ENCODE results near the gene GALNT2. TPM values are rescaled to one million over a fixed set of nuclear protein-coding genes. Genes with fewer than 3 reads are reported as not detected.

The GALNT2 gene
- total and polyA plus RNA-seq, 2 experiments from 2014 or later: 17.8 to 48.3 TPM

DNA sequence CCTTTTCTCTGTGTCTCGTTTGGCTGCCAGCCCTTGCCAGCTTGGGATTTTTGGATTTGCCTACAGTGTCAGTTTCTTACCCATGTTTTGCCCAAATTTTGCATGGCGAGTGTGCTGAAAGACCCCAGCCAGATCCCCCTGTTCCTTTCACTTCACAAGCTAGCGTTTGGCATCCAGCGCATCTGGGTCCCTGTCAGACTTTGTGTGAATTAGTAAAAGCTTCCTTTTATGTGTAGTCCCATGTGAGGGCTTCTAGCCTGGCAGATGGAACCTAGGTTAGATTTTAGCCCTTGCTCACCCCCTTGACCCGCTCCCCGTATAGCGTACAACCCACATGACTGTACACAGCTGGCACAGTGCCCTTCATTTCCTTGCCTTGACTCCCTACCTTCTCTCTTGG is 22.3 kb upstream of the GALNT2 start (continued):
- TF ChIP-seq, protein P1, sequence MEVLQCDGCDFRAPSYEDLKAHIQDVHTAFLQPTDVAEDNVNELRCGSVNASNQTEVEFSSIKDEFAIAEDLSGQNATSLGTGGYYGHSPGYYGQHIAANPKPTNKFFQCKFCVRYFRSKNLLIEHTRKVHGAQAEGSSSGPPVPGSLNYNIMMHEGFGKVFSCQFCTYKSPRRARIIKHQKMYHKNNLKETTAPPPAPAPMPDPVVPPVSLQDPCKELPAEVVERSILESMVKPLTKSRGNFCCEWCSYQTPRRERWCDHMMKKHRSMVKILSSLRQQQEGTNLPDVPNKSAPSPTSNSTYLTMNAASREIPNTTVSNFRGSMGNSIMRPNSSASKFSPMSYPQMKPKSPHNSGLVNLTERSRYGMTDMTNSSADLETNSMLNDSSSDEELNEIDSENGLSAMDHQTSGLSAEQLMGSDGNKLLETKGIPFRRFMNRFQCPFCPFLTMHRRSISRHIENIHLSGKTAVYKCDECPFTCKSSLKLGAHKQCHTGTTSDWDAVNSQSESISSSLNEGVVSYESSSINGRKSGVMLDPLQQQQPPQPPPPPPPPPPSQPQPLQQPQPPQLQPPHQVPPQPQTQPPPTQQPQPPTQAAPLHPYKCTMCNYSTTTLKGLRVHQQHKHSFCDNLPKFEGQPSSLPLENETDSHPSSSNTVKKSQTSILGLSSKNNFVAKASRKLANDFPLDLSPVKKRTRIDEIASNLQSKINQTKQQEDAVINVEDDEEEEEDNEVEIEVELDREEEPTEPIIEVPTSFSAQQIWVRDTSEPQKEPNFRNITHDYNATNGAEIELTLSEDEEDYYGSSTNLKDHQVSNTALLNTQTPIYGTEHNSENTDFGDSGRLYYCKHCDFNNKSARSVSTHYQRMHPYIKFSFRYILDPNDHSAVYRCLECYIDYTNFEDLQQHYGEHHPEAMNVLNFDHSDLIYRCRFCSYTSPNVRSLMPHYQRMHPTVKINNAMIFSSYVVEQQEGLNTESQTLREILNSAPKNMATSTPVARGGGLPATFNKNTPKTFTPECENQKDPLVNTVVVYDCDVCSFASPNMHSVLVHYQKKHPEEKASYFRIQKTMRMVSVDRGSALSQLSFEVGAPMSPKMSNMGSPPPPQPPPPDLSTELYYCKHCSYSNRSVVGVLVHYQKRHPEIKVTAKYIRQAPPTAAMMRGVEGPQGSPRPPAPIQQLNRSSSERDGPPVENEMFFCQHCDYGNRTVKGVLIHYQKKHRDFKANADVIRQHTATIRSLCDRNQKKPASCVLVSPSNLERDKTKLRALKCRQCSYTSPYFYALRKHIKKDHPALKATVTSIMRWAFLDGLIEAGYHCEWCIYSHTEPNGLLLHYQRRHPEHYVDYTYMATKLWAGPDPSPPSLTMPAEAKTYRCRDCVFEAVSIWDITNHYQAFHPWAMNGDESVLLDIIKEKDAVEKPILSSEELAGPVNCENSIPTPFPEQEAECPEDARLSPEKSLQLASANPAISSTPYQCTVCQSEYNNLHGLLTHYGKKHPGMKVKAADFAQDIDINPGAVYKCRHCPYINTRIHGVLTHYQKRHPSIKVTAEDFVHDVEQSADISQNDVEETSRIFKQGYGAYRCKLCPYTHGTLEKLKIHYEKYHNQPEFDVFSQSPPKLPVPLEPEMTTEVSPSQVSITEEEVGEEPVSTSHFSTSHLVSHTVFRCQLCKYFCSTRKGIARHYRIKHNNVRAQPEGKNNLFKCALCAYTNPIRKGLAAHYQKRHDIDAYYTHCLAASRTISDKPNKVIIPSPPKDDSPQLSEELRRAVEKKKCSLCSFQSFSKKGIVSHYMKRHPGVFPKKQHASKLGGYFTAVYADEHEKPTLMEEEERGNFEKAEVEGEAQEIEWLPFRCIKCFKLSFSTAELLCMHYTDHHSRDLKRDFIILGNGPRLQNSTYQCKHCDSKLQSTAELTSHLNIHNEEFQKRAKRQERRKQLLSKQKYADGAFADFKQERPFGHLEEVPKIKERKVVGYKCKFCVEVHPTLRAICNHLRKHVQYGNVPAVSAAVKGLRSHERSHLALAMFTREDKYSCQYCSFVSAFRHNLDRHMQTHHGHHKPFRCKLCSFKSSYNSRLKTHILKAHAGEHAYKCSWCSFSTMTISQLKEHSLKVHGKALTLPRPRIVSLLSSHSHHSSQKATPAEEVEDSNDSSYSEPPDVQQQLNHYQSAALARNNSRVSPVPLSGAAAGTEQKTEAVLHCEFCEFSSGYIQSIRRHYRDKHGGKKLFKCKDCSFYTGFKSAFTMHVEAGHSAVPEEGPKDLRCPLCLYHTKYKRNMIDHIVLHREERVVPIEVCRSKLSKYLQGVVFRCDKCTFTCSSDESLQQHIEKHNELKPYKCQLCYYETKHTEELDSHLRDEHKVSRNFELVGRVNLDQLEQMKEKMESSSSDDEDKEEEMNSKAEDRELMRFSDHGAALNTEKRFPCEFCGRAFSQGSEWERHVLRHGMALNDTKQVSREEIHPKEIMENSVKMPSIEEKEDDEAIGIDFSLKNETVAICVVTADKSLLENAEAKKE (CRISPR knock-in tag; IDR thresholded peaks at IDR 0.05): no peak
- TF ChIP-seq POLR2AphosphoS5 (IDR thresholded peaks at IDR 0.05; ENCODE audit: low read depth): no peak

DNA sequence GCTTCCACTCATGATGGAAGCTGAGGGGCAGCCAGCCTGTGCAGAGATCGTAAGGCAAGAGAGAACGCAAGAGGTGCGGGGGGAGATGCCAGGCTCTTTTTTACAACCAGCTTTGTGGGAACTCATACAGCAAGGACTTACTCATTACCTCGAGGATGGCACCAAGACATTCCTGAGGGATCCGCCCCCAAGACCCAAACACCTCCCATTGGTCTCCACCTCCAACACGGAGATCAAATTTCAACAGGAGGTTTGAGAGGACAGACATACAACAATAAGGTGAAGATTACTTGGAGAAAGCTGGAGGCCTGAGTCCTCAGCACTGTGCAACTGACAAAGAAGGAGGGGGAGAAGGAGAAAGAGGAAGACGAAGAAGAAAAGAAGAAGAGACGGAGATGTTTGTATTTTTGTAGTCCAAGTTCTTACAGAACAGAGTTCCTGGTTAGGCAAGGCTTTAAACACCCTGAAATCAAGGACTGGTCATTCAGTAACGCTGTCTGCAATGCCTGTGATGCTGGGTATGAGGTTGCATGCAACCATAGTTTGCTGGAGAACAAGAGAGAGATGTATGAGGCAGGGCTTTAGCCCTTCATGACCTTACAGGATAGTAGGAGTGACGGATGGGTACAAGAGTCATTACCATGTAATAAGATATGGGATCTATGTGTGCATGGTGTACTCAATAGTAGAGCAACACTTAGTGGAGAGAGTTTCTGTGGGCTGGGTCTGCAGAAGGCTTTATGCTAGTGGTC is 19.7 kb upstream of the GALNT2 start:
- no peak overlapping the region for H3K4me3 ChIP-seq
- peak overlapping the region; percentile 40 for H3K4me2 ChIP-seq
- H3K36me3 ChIP-seq (ENCODE audit: insufficient read depth): no peaks in the 10 kb centered on the region
- DNase-seq (ENCODE audit: low spot score) (peak; percentile 87), ATAC-seq (peak; percentile 99)
- H3K27me3 Mint-ChIP-seq (ENCODE audit: insufficient read depth, low read depth, poor library complexity): no peaks in the 10 kb centered on the region
- no peaks in the 10 kb centered on the region for H3F3A ChIP-seq (replicated peaks; ENCODE audit: low read depth)
- no peak overlapping the region for H3K27ac ChIP-seq (ENCODE audit: low read depth)
- no peaks in the 10 kb centered on the region for H3K79me2 ChIP-seq (replicated peaks; ENCODE audit: insufficient read depth)
- no peaks in the 10 kb centered on the region for H3K27me3 ChIP-seq (ENCODE audit: insufficient read depth)
- no peaks in the 10 kb centered on the region for H4K20me1 ChIP-seq (replicated peaks; ENCODE audit: insufficient read depth)
- H3K9me2 ChIP-seq (ENCODE audit: insufficient read depth): no peaks in the 10 kb centered on the region
- no peaks in the 10 kb centered on the region for H3K9me3 Mint-ChIP-seq
- no peaks in the 10 kb centered on the region; the same call in 1 of the 2 replicates for H3K4me1 ChIP-seq (ENCODE audit: insufficient read depth)
- no peaks in the 10 kb centered on the region for H3K36me3 Mint-ChIP-seq (ENCODE audit: low read depth)
- H3K4me1 Mint-ChIP-seq: peaks cover 13% of the 10 kb centered on the region
- H2AFZ ChIP-seq: peak overlapping the region; percentile 24
- no peak overlapping the region; the same call in 2 of the 3 replicates for H3K4me3 Mint-ChIP-seq
- TF ChIP-seq EZH2 (IDR thresholded peaks at IDR 0.05; ENCODE audit: low read depth, unreplicated experiment): no peak
- TF ChIP-seq, protein P1 (CRISPR knock-in tag; IDR thresholded peaks at IDR 0.05): peak; percentile 30; the same call in 1 of the 2 replicates
- no peak for TF ChIP-seq STAT1 (IDR thresholded peaks at IDR 0.05; ENCODE audit: unreplicated experiment)
- no peak overlapping the region for H3K27ac Mint-ChIP-seq

Measured in GM23338 (cell line).